Superior temporal gyrus (tissue), 1 donor: ENCODE results near the gene KCTD15.

Source experiments
- DNase-seq: peaks from one replicate; pipeline ENCODE4 v3.0.0-alpha.2; 2016; ENCODE audit errors: extremely low spot score

Gene KCTD15, protein sequence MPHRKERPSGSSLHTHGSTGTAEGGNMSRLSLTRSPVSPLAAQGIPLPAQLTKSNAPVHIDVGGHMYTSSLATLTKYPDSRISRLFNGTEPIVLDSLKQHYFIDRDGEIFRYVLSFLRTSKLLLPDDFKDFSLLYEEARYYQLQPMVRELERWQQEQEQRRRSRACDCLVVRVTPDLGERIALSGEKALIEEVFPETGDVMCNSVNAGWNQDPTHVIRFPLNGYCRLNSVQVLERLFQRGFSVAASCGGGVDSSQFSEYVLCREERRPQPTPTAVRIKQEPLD

DNA sequence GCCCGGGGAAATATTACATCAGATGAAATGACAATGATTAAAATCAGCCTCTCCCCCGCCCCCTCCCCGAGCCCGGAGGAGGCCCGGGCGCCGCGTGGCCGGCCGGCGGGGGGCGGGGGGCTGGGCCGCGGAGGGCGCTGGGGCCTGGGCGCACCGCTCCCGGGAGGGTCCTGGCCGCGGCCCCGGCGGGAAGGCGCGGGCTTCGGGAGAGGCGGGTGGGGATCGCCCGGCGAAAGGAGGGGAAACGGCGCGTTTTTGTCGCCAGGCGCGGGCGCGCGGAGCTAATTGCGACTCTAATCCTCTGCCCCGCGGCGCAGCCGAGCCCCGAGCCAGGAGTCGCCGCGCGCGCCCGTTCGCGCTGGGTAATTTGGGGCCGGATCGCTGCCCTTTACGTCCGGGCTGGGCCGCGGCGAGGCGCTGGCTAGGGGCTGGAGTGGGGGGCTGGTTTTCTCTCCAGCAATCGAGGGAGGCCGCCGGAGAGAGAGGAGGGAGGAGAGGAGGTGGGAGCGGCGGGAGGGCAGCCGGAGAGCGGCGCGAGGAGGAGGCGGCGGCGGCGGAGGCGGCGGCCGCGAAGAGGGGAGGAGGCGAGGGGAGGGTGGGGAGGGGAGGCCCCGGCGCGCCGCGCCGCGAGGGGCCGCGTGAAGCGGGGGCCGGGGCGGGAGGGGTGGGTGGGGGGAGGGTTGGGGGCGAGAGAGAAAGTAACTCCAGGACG, at the start of gene KCTD15:
Gene KCTD15 (plus strand): TSS at position 707 of the 712 bp plus-strand sequence. CDS start 3,585 bp downstream, outside the sequence.
- no peak for DNase-seq

DNA sequence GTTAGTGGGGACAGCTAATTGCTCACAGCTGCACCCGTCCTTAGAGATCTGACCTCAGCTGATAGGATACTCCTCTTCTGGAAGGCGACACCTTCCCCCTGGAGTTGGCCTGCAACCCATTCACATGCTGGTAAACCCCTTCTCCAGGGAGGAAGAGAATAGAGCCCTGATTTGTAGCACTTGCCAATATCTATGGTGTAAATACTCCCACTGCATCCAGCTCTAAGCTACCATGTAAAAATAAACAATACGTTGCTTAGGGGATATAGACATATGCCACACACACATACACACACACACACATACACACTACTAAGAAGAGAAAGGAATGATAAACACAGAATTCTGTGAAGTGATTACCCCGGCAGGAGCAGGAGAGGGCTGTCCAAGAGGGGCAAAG, 49.4 kb upstream of the KCTD15 start:
- DNase-seq = no peak

DNA sequence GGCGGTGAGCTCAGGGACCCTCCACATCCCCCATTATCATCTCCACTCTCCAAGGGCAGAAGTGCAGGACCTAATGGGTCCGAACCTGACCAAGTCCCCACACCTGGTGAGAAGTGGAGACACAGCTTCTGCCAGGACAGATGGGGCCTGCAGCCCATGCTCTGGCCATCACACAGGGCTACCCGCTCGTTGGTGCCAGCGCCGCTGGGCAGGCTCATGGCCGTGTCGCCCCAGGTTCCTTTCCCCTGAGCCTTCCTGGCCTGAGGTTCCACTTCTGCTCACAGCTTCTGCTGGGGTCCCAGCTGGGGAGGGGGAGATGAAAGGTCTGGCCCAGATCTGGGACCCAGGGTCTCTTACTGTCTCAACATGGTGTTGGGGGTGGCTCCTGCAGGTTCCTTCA, 48.4 kb upstream of the KCTD15 start:
- DNase-seq = no peak

DNA sequence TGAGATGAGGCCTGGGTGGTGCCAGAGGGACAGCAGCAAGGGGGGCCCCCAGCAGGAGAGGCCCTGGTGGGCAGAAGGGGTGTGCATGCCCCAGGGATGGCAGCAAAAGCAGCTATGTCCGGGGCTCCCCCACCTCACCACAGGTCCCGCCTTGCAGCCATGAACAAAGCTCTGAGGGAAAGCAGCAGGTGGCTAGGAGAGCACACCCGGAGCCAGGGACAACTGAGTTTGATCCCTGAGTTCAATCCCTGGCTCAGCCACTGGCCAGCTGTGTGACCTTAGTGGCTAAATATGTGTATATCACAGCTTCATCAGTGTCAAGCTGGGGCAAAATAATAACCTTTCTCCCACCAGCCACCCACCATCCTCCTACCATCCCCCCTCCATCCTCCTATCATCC, 47.7 kb upstream of the KCTD15 start:
- DNase-seq = no peak

DNA sequence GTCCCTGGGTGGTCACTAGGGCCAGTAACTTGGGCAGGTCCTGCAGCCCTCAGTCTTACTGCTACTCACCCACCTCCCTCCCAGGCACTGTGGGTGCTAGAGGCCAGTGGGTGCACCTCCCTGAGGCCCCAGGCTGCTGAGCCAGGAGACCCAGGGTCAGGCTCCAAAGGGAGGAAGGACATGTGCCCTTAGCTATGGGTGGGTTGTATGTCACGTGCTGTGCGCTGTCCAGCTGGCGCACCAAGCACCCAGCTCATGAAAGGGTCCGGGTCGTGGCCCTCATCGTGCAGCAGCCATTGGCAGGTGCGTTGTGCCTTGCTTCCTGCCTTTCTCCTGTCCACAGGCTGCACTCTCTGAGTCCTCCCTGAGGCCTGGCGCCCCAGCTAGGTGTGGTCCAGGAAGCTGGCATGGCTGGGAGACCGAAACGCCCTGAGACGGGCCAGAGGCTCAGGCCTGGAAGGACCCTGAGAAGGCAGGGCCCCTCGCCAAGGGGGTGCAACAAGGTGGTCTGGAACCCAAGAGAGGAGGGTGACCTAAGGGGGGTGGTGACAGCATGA, 47.0 kb upstream of the KCTD15 start:
- no peak for DNase-seq

DNA sequence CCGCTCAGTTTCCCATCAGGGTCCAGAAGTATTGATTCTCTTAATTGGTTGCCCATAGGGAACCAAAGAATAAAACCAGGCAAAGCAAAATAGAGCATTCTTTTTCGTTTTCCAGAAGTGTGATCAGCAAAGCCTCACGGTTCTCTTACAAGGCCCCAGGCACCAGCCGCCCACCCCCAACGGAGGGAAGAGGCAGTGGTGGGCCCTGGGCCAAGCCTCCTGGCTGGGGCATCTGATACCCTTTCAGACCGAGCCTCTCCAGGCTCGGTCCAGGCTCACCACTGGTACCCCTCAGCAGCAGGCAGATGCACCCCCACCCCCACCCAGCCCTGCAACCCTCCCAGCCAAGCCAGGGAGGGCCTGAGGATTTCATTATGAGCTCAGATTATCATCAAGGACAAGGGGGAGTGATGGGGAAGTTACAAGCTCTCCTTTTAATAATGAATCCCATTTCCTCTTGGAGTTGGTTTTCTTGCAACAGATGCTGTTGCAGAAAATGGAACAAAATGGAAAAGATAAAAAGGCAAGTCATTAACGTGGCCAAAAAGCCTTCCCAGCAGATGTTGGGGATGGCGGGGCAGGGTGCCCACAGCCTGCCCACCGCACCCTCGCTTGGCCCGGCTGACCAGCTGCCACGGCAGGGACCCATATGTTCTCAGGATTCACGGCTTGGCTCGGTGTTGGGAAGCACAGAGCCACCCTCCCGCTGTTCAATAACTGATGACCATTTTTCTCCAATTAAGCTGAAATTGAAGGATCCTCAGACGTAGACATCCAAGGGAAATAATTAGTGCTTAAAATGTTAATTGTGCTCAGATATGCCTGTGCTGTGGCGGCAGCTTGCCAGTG, 45.9 kb upstream of the KCTD15 start:
- DNase-seq = no peak

DNA sequence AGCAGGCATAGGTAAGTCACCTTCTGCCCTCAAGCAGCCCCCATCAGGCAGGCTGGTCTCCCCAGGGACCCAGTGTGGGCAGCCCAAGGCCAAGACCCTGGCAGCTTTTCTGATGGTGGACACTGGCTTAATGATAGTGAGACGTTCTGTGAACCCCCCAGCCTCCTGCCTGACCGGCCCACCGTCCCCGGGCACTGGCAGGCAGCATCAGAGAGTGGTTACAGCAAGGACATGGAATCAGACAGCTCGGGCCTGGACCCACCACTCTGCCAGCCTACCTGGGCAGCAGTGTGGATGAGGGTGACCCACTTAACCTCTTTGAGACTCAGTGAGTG, 45.3 kb upstream of the KCTD15 start:
- DNase-seq = no peak

DNA sequence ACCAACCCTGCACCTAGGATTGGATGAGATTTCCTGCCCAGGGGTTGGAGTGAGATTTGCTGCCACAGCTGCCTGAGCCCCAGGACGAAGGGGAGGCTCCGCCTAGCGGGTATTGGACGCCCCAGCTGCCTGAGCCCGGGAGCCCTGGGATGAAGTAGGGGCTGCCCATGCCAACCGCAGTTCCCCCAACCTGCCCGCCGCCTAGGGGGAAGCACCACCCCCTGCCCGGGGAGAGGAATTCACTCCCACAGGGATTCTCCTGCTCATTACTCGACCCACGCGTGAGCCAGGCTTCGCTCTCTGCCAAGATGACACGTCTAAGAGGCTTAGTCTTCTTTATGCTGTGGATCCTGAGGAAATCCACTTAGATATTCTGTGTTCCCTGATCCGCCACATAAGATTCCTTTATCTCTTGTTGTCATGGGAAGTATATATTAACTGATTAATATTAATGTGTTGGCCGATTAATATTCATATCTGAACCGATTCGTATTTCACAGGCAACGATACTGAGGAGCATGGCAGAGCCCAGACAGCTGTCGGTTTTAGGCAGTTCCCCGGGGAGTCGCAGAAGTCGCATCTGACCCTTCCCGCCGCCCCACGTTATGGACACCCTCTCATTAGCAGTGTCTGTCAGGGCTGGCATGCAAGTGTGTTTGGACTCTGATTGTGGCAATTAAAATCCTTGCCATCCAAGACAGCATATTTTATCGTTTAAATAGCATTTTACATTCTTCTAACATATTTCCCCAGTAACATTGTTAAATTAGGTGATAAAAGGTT, 44.5 kb upstream of the KCTD15 start:
- no peak for DNase-seq

DNA sequence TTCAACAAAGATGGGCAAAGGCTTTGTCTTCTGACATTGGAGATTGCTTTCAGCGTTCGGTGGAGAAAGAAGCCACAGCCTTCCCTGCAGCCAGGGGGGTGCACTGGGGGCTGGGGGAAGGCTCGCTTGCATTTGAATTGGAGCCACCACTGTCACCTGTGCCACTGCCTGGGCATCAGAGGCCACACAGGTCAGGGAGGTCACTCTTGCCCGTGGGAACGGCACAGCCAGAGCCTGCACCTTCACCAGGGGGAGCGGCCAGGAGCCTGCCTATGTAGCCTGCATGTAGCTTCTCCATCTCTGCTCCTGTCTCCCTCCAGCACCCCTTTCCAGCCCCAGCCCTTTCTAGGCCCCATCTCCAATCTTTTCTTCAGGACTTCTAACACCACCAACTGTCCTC, 43.7 kb upstream of the KCTD15 start:
- no peak for DNase-seq

DNA sequence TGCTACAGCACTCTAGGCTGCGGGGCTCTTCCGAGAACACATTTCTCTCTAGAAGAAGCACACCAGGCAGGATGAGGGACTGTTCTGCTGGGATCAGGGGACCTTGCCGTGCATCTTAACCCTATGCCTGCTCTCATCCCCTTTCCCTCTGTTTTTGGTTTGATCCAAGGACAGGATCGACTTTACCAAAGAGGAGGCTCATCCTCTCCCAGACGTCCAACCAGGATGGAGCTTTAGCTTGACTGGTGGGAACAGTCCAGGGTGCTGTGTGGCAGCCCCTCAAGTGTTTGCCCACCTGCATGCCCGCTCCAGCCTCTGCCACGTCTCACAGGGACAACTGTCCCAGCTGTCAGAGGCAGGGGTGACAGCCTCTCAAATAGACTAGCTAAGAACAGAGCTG, 42.3 kb upstream of the KCTD15 start:
- no peak for DNase-seq

DNA sequence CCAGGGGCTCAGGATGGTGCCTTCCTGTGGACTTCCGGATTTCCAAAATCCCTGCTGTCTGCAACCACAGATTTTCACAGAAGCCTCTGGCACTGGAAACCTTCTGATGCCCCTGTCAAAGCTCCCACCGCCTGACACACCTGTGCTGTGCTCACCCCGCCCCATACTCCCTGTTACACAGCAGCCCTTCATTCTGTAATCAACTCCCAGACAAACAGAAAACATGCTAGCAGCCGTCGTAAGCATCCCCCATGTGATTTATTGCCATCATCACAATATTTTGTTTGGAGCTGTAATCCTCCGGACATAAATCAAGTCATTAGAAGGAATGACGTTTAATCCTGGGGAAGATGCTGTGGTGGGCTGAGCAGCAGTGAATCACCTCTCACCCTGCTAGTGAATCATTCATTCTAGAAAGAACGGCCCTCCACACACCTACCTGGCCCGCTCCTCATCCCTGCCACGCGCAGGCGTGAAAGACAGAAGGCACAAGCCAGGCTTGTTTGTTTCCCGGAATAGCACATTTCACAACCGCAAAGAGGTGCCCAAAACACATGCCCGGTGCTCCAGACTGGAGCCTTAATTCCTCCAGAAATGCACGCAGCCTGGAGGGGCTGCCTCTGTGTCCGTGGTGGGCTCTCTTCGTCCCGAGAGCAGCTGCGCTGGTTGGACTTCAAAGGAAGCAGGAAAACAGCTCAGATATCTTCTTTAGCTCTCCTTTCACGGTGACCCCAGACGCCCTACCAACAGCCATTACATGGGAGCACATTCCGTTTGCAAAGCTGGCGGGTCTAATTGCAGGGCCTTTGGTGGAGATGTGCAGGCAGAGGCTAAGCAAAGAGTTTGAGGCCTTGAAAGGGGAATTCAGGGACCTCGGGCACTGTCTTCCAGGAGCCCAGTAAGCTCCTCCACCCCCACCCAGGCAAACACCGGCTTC, 41.3 kb upstream of the KCTD15 start:
- DNase-seq = no peak

DNA sequence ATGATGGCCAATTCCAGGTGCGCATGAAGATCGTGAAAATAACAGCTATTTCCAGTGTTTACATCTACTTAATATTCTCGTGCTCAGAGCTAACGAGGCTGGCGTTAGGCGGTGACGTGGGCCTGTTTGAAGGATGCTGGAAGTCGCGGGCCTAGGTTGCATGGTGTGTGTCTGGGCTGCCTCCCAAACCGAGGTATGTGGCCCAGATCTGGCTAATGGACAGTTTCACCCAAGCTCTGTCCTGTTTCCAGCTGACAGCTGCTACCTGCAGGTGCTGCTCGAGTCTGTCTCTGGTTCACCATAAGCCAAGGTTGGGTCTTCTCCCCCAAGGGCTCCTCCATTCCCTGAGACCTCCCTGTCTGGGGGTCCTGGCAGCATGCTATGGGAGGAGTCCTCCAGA, 40.5 kb upstream of the KCTD15 start:
- no peak for DNase-seq

DNA sequence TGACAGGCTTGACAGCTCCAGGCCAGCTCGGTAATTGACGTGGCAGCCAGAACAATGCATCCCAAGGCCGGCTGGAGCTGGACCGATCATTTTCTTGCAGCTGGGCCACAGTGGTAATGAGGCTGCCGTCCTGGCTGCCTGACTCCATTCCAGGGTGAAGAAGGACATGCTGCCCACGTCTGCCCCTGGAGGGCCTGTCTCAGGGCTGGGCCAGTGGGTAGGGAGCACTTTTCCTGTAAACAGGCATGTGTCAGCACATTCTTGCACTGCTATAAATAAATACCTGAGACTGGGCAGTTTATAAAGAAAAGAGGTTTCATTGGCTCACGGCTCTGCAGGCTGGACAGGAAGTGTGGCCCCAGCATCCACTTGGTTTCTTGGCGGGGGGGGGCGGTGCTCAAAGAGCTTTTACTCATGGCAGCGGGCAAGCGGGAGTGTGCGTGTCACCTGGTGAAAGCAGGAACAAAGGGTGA, 38.1 kb upstream of the KCTD15 start:
- DNase-seq = no peak

DNA sequence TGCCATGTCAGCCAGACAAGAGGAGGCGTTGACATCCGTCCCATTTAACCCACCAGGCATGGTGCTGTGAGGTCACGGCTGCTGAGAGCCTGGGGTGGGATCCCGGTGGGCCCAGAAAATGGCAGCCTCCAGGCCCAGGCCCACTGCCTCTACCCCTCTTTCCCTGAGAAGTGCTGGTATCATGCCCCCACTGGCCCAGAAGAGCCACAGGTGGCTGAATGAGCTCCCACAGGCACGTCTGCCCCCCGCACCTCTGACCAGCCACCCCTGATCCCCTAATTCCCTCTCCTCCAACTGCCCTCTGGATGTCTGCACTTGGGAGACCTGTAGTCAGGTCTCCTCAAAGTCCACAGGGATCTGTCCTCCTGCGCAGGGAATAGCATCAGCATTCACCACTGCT, 37.3 kb upstream of the KCTD15 start:
- no peak for DNase-seq

DNA sequence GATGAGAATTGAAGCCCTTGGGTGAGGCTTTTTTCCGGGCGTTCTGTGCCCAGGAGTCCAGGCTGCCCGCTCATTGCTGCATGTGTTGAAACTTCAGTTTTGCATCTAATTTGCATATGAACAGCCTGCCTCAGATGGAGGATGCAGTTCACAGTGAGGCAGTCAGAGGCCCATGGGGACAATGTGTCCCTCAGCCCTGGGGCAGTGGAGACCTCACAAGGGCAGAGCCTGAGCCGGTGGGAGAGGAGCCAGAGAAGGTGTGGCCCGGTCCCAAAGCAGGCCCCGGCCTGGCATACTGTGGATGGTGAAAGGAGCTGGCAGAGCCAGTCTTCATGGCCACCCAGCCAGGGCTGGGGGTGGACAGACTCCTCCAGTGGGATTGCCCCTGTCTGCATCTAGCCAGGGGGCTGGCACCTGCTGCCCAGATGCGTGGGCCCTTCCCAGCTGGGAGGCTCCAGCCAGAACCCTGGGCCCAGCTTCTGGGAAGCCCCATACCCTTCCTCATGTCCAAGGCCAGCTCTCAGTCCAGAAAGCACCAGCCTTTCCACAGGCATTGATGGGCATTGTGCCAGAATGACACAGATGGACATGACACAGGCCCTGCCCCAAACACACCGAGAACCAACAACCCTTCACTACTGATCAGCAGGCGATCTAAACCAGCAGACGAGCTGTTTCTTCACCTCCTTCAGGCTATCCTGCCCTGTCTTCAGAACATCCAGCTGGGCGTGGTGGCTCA, 32.9 kb upstream of the KCTD15 start:
- no peak for DNase-seq

DNA sequence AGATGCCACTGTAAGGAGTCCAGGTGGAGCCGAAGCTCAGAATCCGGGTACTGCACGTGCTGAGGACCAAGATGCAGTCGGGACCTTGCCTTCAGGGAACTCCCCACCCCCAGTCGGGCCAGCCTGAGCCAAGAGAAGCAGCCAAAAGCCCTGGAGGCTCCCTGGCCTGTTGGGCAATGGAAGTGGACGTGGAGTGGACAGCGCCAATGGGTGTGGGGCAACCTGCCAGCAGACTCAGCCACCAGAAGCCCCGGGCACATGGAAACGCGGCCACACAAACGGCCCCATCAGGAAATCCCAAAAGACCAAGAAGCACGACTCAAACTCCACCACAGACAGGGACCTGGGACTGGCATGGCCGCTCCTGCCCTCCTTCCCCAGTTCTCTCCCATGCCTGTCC, 30.0 kb upstream of the KCTD15 start:
- no peak for DNase-seq

DNA sequence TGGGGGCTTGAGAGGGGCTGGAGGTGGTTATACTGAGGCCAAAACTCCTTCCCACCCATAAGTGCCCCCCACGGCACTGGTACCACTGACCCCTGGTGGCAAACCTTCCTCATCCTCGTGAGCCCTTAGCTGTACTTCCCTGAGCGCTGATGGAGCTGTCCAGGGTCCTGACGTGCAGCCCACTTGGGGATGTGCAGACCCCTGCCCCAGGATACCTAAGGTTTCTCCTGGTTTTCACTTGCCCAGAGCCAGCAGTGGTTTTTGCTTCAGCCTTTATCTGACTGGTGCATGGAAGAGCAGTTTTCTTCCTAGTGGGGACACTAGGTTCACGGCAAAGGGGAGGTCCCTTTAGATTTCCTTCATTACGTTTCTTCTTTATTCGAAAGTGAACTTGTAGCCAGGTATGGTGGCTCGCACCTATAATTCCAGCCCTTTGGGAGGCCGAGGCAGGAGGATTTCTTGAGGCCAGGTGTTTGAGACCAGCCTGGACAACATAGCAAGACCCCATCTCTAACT, 28.7 kb upstream of the KCTD15 start:
- DNase-seq = no peak

DNA sequence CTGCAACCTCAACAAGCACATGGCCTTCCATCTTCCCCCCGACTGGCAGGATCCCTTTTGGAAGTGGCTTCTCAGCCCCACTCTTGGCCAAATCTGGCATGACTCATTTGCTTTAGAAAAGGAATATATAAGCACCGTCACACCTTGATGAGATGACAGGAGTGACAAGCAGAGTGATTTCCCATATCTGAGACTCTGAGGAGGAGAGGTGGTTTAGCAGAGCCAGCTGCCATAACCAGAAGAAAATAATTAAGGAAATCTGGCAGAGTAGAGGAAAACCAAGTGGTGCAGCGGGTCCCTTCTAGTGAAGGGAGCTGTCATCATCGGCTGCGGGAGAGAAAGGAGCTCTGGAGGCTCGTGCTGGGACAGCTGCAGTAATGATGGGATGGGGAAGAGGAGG, 27.5 kb upstream of the KCTD15 start:
- no peak for DNase-seq

DNA sequence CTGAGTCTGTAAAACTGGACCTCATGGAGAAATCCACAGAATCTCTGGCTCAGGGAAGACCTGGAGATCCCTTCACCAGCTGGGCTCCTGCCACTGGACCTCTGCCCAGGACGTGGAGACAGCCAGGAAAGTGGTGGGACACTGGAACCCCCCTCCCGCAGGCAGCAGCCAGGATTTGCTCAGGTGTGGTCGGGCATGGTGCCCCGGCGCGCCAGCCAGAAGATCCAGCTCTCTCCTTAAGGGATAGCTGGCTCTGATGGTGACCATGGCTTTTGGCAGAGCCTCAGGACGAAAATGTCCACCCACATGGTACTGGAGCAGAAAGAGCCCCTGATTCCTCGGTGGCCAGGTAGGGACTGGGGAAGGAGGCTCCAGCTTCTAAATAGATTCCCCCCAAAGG, 26.6 kb upstream of the KCTD15 start:
- DNase-seq = no peak
